ENCODE results near the gene CBFB.
"Not testable (repeated sequence)": the region's sequence is repeated elsewhere in the genome, so short reads cannot be mapped to it uniquely, and the experiment has no call there.

CBFB gene
- total RNA-seq: 116 to 177 reads per million in 2 donors

- peak; percentile 92 for DNase-seq
These were observed at the start of gene CBFB for GRCh38 chr16:67028696-67029253. TSS of gene CBFB (plus strand) at chr16:67029149. CDS start at chr16:67029408, 259 bp downstream.

GRCh38 chr16:66983033-66983432 is 45.9 kb upstream of the CBFB start:
- DNase-seq: no peak

- no peak for DNase-seq
These were observed 44.0 kb upstream of the CBFB start for GRCh38 chr16:66984892-66985311.

GRCh38 chr16:66986559-66986958 is 42.4 kb upstream of the CBFB start:
- DNase-seq: no peak

- DNase-seq: no peak
These were observed 40.7 kb upstream of the CBFB start, which contains the start of gene CES4A for GRCh38 chr16:66988197-66988788. TSS of gene CES4A (plus strand) at chr16:66988589. CDS start at chr16:66988773, 184 bp downstream.

- DNase-seq: no peak
These were observed 37.3 kb upstream of the CBFB start for GRCh38 chr16:66991545-66992077.

GRCh38 chr16:66993558-66993957 is 35.4 kb upstream of the CBFB start:
- not testable (repeated sequence) for DNase-seq

GRCh38 chr16:66996324-66996982 is 32.5 kb upstream of the CBFB start:
- no peak for DNase-seq

- DNase-seq: no peak
These were observed 32.0 kb upstream of the CBFB start for GRCh38 chr16:66996983-66997358.

- peak; percentile 49 for DNase-seq
These were observed 28.3 kb upstream of the CBFB start for GRCh38 chr16:67000384-67001351.

- no peak for DNase-seq
These were observed 27.2 kb upstream of the CBFB start for GRCh38 chr16:67001726-67002125.

GRCh38 chr16:67006930-67007658 is 21.9 kb upstream of the CBFB start:
- DNase-seq: no peak

GRCh38 chr16:67009158-67009557 is 19.8 kb upstream of the CBFB start:
- no peak for DNase-seq

GRCh38 chr16:67011274-67011673 is 17.7 kb upstream of the CBFB start:
- no peak for DNase-seq

- DNase-seq: no peak
These were observed 15.6 kb upstream of the CBFB start for GRCh38 chr16:67013233-67013822.

GRCh38 chr16:67013823-67014633 is 14.9 kb upstream of the CBFB start:
- DNase-seq: peak; percentile 66

GRCh38 chr16:67014634-67015312 is 14.2 kb upstream of the CBFB start:
- no peak for DNase-seq

- no peak for DNase-seq
These were observed 13.6 kb upstream of the CBFB start for GRCh38 chr16:67015313-67015731.

GRCh38 chr16:67016143-67016542 is 12.8 kb upstream of the CBFB start:
- DNase-seq: no peak

Measured in T-helper 9 cell (primary cell).